Trophoblast cell (in vitro differentiated cells and primary cell): Measurements from ENCODE around the gene DNASE1L2.

ENCODE experiments used
- DNase-seq, 2 donors: peaks; one replicate each; pipeline ENCODE4 v3.0.0-alpha.2; 2016
- H2AFZ ChIP-seq: 2 replicates; pipeline ENCODE4 v1.6.1; 2013; ENCODE audit warnings: low read length, moderate library complexity, mild to moderate bottlenecking; ENCODE audit not compliant: insufficient read depth, poor library complexity
- H2AK5ac ChIP-seq: 2 replicates; pipeline ENCODE4 v1.6.1; 2013; ENCODE audit warnings: mild to moderate bottlenecking, low read length
- H2BK120ac ChIP-seq: 2 replicates; pipeline ENCODE4 v1.6.1; 2013; ENCODE audit warnings: low read length, mild to moderate bottlenecking, moderate library complexity; ENCODE audit not compliant: insufficient read depth, poor library complexity
- H2BK12ac ChIP-seq: 2 replicates; pipeline ENCODE4 v1.6.1; 2013; ENCODE audit warnings: mild to moderate bottlenecking, low read length, moderate library complexity
- H2BK5ac ChIP-seq: 2 replicates; pipeline ENCODE4 v1.6.1; 2013; ENCODE audit warnings: low read length, low read depth, moderate library complexity, mild to moderate bottlenecking; ENCODE audit not compliant: poor library complexity
- H3K14ac ChIP-seq: 2 replicates; pipeline ENCODE4 v1.6.1; 2013; ENCODE audit warnings: mild to moderate bottlenecking, low read length
- H3K18ac ChIP-seq: 2 replicates; pipeline ENCODE4 v1.6.1; 2013; ENCODE audit warnings: mild to moderate bottlenecking, low read length
- H3K23ac ChIP-seq: 2 replicates; pipeline ENCODE4 v1.6.1; 2013; ENCODE audit warnings: low read length
- H3K27ac ChIP-seq: 2 replicates; pipeline ENCODE4 v1.5.1; 2013; ENCODE audit warnings: low read depth, mild to moderate bottlenecking, inconsistent platforms, low read length, moderate library complexity
- H3K27me3 ChIP-seq: 2 replicates; pipeline ENCODE4 v1.6.1; 2013; ENCODE audit warnings: inconsistent platforms, mild to moderate bottlenecking, low read length, moderate library complexity; ENCODE audit not compliant: insufficient read depth
- H3K36me3 ChIP-seq, 2 experiments: 1 replicate in 1 of 2; 2 replicates in 1 of 2; pipeline ENCODE4 v1.6.1; 2013; ENCODE audit warnings: low read length in 2 of 2, mild to moderate bottlenecking in 2 of 2, moderate library complexity in 1 of 2; ENCODE audit not compliant: insufficient read depth in 2 of 2, control insufficient read depth in 1 of 2
- H3K4ac ChIP-seq: 2 replicates; pipeline ENCODE4 v1.6.1; 2013; ENCODE audit warnings: low read depth, mild to moderate bottlenecking, low read length, moderate library complexity
- H3K4me1 ChIP-seq, 2 experiments: 1 replicate in 1 of 2; 2 replicates in 1 of 2; pipeline ENCODE4 v1.6.1; 2013; ENCODE audit warnings: low read length in 2 of 2, mild to moderate bottlenecking in 2 of 2, moderate library complexity in 1 of 2; ENCODE audit not compliant: insufficient read depth in 2 of 2, control insufficient read depth in 1 of 2
- H3K4me2 ChIP-seq: 2 replicates; pipeline ENCODE4 v1.6.1; 2013; ENCODE audit warnings: inconsistent platforms, mild to moderate bottlenecking, low read length, moderate library complexity
- H3K4me3 ChIP-seq: 2 replicates; pipeline ENCODE4 v1.5.1; 2013; ENCODE audit warnings: mild to moderate bottlenecking, low read depth, low read length, inconsistent platforms
- H3K79me1 ChIP-seq: one replicate; pipeline ENCODE4 v1.6.1; 2013; ENCODE audit warnings: low read length
- H3K79me2 ChIP-seq: 2 replicates; pipeline ENCODE4 v1.6.1; 2013; ENCODE audit warnings: low read length, mild to moderate bottlenecking; ENCODE audit not compliant: control insufficient read depth, insufficient read depth, poor library complexity
- H3K9ac ChIP-seq: 2 replicates; pipeline ENCODE4 v1.6.1; 2013; ENCODE audit warnings: mild to moderate bottlenecking, low read length
- H3K9me3 ChIP-seq: 2 replicates; pipeline ENCODE4 v1.6.1; 2013; ENCODE audit warnings: low read depth, mild to moderate bottlenecking, control low read depth, inconsistent platforms, low read length; ENCODE audit not compliant: insufficient read depth
- H4K12ac ChIP-seq: 2 replicates; pipeline ENCODE4 v1.6.1; 2013; ENCODE audit warnings: low read depth, mild to moderate bottlenecking, low read length, moderate library complexity
- H4K8ac ChIP-seq: 2 replicates; pipeline ENCODE4 v1.6.1; 2013; ENCODE audit warnings: low read depth, mild to moderate bottlenecking, low read length, moderate library complexity
- H4K91ac ChIP-seq: one replicate; pipeline ENCODE4 v1.6.1; 2013; ENCODE audit warnings: low read depth, mild to moderate bottlenecking, low read length, moderate library complexity
- WGBS: extraction: QIAGEN DNeasy Blood & Tissue Kit; methylation state at CpG from one replicate; pipeline ENCODE4 v1.1.7; 2013; ENCODE audit warnings: missing lambda C conversion rate; ENCODE audit not compliant: insufficient read length, insufficient coverage; ENCODE audit errors: extremely low coverage; 5-methylcytosine and 5-hydroxymethylcytosine counted together

The DNASE1L2 gene

DNA sequence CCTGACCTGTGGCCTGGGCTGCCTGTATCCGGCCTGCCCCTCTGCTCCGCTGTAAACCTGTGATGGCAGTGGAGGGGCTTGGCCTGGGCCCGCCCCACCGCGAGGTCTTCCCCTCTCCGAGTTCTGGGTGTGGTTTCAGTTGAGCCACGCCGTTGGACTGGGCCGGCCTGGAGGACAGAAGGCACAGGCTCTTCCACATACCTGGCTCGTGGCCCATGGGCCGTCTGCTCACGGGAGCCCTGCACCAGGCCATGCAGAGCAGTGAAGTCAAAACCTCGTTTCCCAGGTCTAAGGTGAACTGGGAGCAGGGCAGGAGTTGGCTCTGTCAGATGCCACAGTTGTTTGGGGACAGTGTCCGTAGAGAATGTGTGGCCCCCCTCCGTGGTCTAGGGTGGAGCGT, 37.2 kb downstream of the DNASE1L2 start:
- WGBS: no CpG with 5 or more reads among the region's 16 CpGs
- no peak overlapping the region for H3K18ac ChIP-seq
- no peak overlapping the region for H4K12ac ChIP-seq
- H3K9ac ChIP-seq: no peak overlapping the region
- no peak overlapping the region for H3K4ac ChIP-seq
- H3K4me2 ChIP-seq: no peak overlapping the region
- no peak overlapping the region for H2AK5ac ChIP-seq
- peaks cover 0 to 5% of the 10 kb centered on the region in 2 experiments for H3K36me3 ChIP-seq
- H3K27me3 ChIP-seq: no peaks in the 10 kb centered on the region
- H3K79me1 ChIP-seq: peaks cover 4% of the 10 kb centered on the region
- H3K4me1 ChIP-seq: peaks cover 3 to 7% of the 10 kb centered on the region in 2 experiments
- H2BK120ac ChIP-seq: no peak overlapping the region
- no peak overlapping the region for H3K4me3 ChIP-seq
- H3K14ac ChIP-seq: no peak overlapping the region
- no peak overlapping the region for H2AFZ ChIP-seq
- H4K91ac ChIP-seq: no peak overlapping the region
- H3K79me2 ChIP-seq: peaks cover 4% of the 10 kb centered on the region
- H3K27ac ChIP-seq: no peak overlapping the region
- no peak overlapping the region for H4K8ac ChIP-seq
- H2BK5ac ChIP-seq: no peak overlapping the region
- H2BK12ac ChIP-seq: no peak overlapping the region
- H3K23ac ChIP-seq: no peak overlapping the region
- DNase-seq: no peak
- no peaks in the 10 kb centered on the region for H3K9me3 ChIP-seq

DNA sequence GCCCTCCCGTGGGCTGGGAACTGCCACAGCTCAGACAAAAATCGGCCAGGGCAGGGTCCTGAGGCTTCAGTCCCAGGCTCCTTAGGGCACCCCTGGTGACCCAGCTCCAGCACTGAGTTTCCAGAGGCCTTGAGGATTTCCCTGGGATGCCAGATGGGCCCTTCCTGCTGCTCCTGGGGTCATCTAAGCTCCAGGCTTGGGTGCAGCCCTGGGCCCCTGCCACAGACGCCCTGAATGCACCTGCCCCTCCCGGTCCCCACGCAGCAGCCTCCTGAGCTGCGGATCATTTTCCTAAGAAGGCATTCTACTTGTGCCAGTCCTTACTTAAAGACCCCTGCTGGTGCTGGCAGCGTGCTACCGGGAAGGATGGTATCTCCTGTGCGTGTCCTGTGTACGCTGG, 37.7 kb downstream of the DNASE1L2 start:
- no peak overlapping the region for H2AFZ ChIP-seq
- no peak overlapping the region for H3K9ac ChIP-seq
- H3K27me3 ChIP-seq: no peaks in the 10 kb centered on the region
- no peak overlapping the region for H3K18ac ChIP-seq
- no peak overlapping the region for H3K14ac ChIP-seq
- H2BK12ac ChIP-seq: no peak overlapping the region
- DNase-seq: no peak
- H3K4ac ChIP-seq: no peak overlapping the region
- H4K12ac ChIP-seq: no peak overlapping the region
- no CpG with 5 or more reads among the region's 10 CpGs for WGBS
- no peak overlapping the region for H3K4me3 ChIP-seq
- H3K4me1 ChIP-seq: peaks cover 3 to 7% of the 10 kb centered on the region in 2 experiments
- H2BK120ac ChIP-seq: no peak overlapping the region
- H3K79me1 ChIP-seq: no peaks in the 10 kb centered on the region
- H4K91ac ChIP-seq: no peak overlapping the region
- no peaks in the 10 kb centered on the region for H3K79me2 ChIP-seq
- peaks cover 0 to 5% of the 10 kb centered on the region in 2 experiments for H3K36me3 ChIP-seq
- no peaks in the 10 kb centered on the region for H3K9me3 ChIP-seq
- no peak overlapping the region for H2BK5ac ChIP-seq
- H4K8ac ChIP-seq: no peak overlapping the region
- H3K27ac ChIP-seq: no peak overlapping the region
- no peak overlapping the region for H2AK5ac ChIP-seq
- no peak overlapping the region for H3K4me2 ChIP-seq
- no peak overlapping the region for H3K23ac ChIP-seq

DNA sequence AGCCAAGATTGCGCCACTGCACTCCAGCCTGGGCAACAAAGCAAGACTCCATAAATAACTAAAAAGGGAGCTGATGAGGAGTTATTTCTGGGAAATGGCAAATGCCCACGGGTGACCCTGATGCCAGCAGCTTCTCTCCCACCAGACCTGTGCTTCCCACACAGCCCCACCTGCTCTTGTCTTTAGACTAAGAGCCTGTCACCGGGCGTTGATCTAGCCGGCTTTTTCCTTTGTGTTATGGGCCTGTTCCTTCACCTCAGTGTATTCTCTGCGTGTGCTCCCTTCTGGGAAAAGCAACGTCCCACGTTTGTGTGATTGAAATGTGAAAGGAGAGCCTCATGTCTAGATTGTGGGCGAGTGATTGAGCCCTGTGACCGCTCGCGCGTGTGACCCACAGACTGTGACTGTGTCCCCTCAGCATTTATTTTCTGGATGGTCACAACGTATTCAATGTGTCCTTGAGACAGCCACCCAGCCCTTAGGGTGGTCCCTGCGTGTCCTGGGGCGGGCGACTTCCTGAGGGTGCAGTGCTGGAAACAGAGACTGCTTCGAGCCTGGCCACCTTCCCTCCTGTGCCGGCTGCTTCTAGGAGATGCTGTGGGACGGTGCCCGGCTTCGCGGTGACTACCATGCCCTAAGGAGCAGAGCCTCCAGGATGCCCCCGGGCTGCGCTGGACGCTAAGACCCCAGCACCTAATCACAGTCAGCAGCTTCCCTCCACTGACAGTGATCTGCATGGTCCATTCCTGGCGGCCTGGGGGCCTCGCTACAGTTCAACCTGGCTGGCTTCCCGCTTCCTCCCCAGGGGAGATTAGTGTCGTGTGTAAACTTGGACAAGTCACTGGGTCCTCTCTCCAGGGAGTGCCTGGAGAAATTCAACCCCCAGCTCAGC, 39.5 kb downstream of the DNASE1L2 start:
- Histone ChIP-seq H3K27me3 (no peaks in the 10 kb centered on the region), H3K79me2 (no peaks in the 10 kb centered on the region), H2AK5ac (no peak overlapping the region), H3K14ac (no peak overlapping the region), H3K9ac (no peak overlapping the region), H2BK12ac (no peak overlapping the region), H3K9me3 (no peaks in the 10 kb centered on the region), H3K18ac (no peak overlapping the region), H3K36me3 (peaks cover 0 to 5% of the 10 kb centered on the region in 2 experiments), H3K4ac (no peak overlapping the region), H3K4me3 (no peak overlapping the region), H4K91ac (no peak overlapping the region), H2BK5ac (no peak overlapping the region), H3K23ac (no peak overlapping the region), H3K79me1 (no peaks in the 10 kb centered on the region), H2AFZ (no peak overlapping the region), H3K27ac (no peak overlapping the region), H4K12ac (no peak overlapping the region), H4K8ac (no peak overlapping the region), H2BK120ac (no peak overlapping the region), H3K4me1 (no peaks in the 10 kb centered on the region), H3K4me2 (no peak overlapping the region)
- no CpG with 5 or more reads among the region's 30 CpGs for WGBS
- DNase-seq: no peak

DNA sequence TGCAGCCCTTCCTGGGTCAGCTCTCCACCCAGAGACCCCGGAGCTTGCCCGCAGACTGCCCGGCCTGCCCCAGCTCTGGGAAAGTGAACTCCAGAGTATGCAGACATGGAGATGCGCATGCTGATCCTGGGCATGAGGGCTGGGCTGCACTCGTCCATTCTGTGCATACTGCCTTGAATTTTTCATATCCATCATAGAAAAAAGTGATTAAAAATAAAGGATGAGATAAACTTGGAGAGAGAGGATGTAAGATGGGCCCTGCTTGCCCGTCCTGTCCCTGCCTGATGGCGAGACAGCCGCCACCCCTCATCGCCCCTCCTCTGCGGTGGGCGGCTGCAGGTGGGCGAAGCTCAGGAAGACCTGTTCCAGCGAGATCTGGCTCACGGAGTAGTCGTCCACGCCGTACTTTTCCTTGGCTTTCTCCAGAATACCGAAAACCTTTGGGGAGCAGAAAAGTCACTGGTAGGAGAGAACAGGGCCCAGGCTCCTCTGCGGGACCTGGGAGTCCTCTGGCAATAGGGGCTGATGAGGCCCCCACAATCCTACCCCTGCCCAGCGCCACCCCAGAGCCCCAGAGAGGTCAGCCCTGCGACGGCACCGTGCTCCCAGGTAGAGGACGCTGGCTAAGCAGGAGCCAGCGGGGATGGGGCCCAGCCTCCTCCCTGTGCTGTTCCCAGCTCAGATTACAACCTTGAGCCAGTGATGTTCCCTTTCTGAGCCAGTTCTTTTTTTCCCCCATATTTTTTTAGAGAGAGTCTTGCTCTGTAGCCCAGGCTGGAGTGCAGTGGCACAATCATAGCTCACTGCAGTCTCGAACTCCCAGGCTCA, 40.3 kb downstream of the DNASE1L2 start:
- no peak overlapping the region for H3K4ac ChIP-seq
- H2BK12ac ChIP-seq: no peak overlapping the region
- no peak overlapping the region for H2BK5ac ChIP-seq
- no peak overlapping the region for H3K18ac ChIP-seq
- no peak overlapping the region for H4K91ac ChIP-seq
- no peaks in the 10 kb centered on the region for H3K4me1 ChIP-seq
- H2BK120ac ChIP-seq: no peak overlapping the region
- no peaks in the 10 kb centered on the region for H3K9me3 ChIP-seq
- H3K4me3 ChIP-seq: no peak overlapping the region
- no peak overlapping the region for H4K8ac ChIP-seq
- no peaks in the 10 kb centered on the region for H3K27me3 ChIP-seq
- peaks cover 0 to 5% of the 10 kb centered on the region in 2 experiments for H3K36me3 ChIP-seq
- H3K14ac ChIP-seq: no peak overlapping the region
- no peak overlapping the region for H3K27ac ChIP-seq
- H3K9ac ChIP-seq: no peak overlapping the region
- no peak overlapping the region for H2AFZ ChIP-seq
- no CpG with 5 or more reads among the region's 26 CpGs for WGBS
- no peak for DNase-seq
- no peak overlapping the region for H3K23ac ChIP-seq
- no peak overlapping the region for H4K12ac ChIP-seq
- H3K4me2 ChIP-seq: no peak overlapping the region
- no peaks in the 10 kb centered on the region for H3K79me1 ChIP-seq
- H2AK5ac ChIP-seq: no peak overlapping the region
- no peaks in the 10 kb centered on the region for H3K79me2 ChIP-seq
